WTC11 (cell line): ENCODE data around the gene BAIAP2. TPM values are rescaled to one million over a fixed set of nuclear protein-coding genes. Genes with fewer than 3 reads are reported as not detected.

ENCODE experiments used
- ATAC-seq: fragments of 200-7000 bp; cut with Tn5 transposase; 2 replicates; pipeline ENCODE4 v1.10.0; 2021; ENCODE audit warnings: mild to moderate bottlenecking, moderate library complexity
- CTCF ChIA-PET: fragments of 300-600 bp; sonication (Branson Sonifier 250); formaldehyde crosslinking; loops from one replicate; lab custom pipeline; 2021; ENCODE audit warnings: antibody characterized with exemption; lab: Charles Lee
- POLR2A ChIA-PET: fragments of 350-600 bp; sonication (Branson Sonifier 250); formaldehyde crosslinking; loops from one replicate; lab custom pipeline; 2021; ENCODE audit warnings: antibody characterized with exemption; lab: Charles Lee
- DNase-seq: peaks from one replicate; pipeline ENCODE4 v3.0.0; 2021; ENCODE audit warnings: low spot score
- H3K27ac Mint-ChIP-seq: 2 replicates; pipeline ENCODE4 v1.8.0; 2021; ENCODE audit warnings: mixed read lengths
- H3K27me3 Mint-ChIP-seq: 2 replicates; pipeline ENCODE4 v1.8.0; 2021; ENCODE audit warnings: low read depth, mild to moderate bottlenecking, moderate library complexity, mixed read lengths
- H3K36me3 Mint-ChIP-seq: 2 replicates; pipeline ENCODE4 v1.8.0; 2021; ENCODE audit warnings: mixed read lengths
- H3K4me1 Mint-ChIP-seq: 2 replicates; pipeline ENCODE4 v1.8.0; 2022; ENCODE audit warnings: mixed read lengths
- H3K4me3 Mint-ChIP-seq: 2 replicates; pipeline ENCODE4 v1.8.0; 2021; ENCODE audit warnings: mild to moderate bottlenecking, moderate library complexity, mixed read lengths
- H3K9me3 Mint-ChIP-seq: 2 replicates; pipeline ENCODE4 v1.8.0; 2021; ENCODE audit warnings: mixed read lengths
- AR ChIP-seq: fragments of 250-450 bp; sonication (Bioruptor Pico); IDR thresholded peaks from 2 replicates; pipeline ENCODE4 v1.9.0; 2021; ENCODE audit warnings: mild to moderate bottlenecking
- ARID4B ChIP-seq: sonication (generic); formaldehyde crosslinking; IDR thresholded peaks from 2 replicates; pipeline ENCODE4 v1.8.0; 2023; ENCODE audit warnings: missing genetic modification reagents, mild to moderate bottlenecking, borderline replicate concordance
- E2F4 ChIP-seq: sonication (generic); formaldehyde crosslinking; IDR thresholded peaks from 2 replicates; pipeline ENCODE4 v1.8.1; 2022; ENCODE audit warnings: low read depth, mild to moderate bottlenecking, moderate library complexity, missing genetic modification reagents, borderline replicate concordance
- ETV6 ChIP-seq: sonication (generic); formaldehyde crosslinking; IDR thresholded peaks from 2 replicates; pipeline ENCODE4 v1.8.1; 2022; ENCODE audit warnings: mild to moderate bottlenecking, missing genetic modification reagents
- IRF1 ChIP-seq: sonication (generic); formaldehyde crosslinking; IDR thresholded peaks from 2 replicates; pipeline ENCODE4 v1.8.0; 2023; ENCODE audit warnings: missing genetic modification reagents
- MAX ChIP-seq: sonication (generic); formaldehyde crosslinking; IDR thresholded peaks from 2 replicates; pipeline ENCODE4 v1.8.0; 2022; ENCODE audit warnings: mild to moderate bottlenecking, missing genetic modification reagents
- SOX15 ChIP-seq: fragments of 250-450 bp; sonication (Bioruptor Pico); IDR thresholded peaks from 2 replicates; pipeline ENCODE4 v1.9.0; 2021; ENCODE audit warnings: mild to moderate bottlenecking
- STAT6 ChIP-seq: sonication (generic); formaldehyde crosslinking; conservative IDR thresholded peaks from 2 replicates; pipeline ENCODE4 v1.8.1; 2023; ENCODE audit warnings: mild to moderate bottlenecking, low read depth, missing genetic modification reagents, moderate library complexity
- TEAD1 ChIP-seq: sonication (generic); formaldehyde crosslinking; IDR thresholded peaks from 2 replicates; pipeline ENCODE4 v1.8.0; 2022; ENCODE audit warnings: mild to moderate bottlenecking, missing genetic modification reagents
- ZBTB21 ChIP-seq: sonication (generic); formaldehyde crosslinking; IDR thresholded peaks from 2 replicates; pipeline ENCODE4 v1.8.1; 2023; ENCODE audit warnings: mild to moderate bottlenecking, missing genetic modification reagents, borderline replicate concordance
- ZNF416 ChIP-seq: fragments of 250-450 bp; sonication (Bioruptor Pico); IDR thresholded peaks from 2 replicates; pipeline ENCODE4 v1.9.0; 2021; ENCODE audit warnings: mild to moderate bottlenecking, inconsistent platforms
- ZNF425 ChIP-seq: fragments of 250-450 bp; sonication (Bioruptor Pico); conservative IDR thresholded peaks from 2 replicates; pipeline ENCODE4 v1.9.0; 2021; ENCODE audit warnings: mild to moderate bottlenecking
- ZNF512 ChIP-seq: sonication (generic); formaldehyde crosslinking; IDR thresholded peaks from 2 replicates; pipeline ENCODE4 v1.8.1; 2022; ENCODE audit warnings: missing genetic modification reagents, borderline replicate concordance
- ZNF532 ChIP-seq: fragments of 250-450 bp; sonication (Bioruptor Pico); IDR thresholded peaks from 2 replicates; pipeline ENCODE4 v1.9.0; 2021; ENCODE audit warnings: mild to moderate bottlenecking, borderline replicate concordance
- total RNA-seq: library from RNA; stranded (reverse); gene quantifications from 3 replicates; pipeline ENCODE4 v1.2.3, GENCODE V29; 2021

The BAIAP2 gene
- total RNA-seq, 1 experiment from 2014 or later = 20.7 TPM

- Mint-ChIP-seq H3K36me3 (no peaks in the 10 kb centered on the region), H3K4me3 (no peak overlapping the region), H3K27ac (0 out of 2 replicates have a peak overlapping the region, but pooled peaks have one; percentile 32), H3K9me3 (no peaks in the 10 kb centered on the region), H3K4me1 (no peaks in the 10 kb centered on the region), H3K27me3 (peaks cover 8% of the 10 kb centered on the region)
- CTCF ChIA-PET = interaction anchor here (0.7 kb wide), 1 partner anchor 19 kb away, joined by 3 read pairs; no protein-coding TSS in a partner anchor
- no peak for DNase-seq
- POLR2A ChIA-PET = interaction anchor here (0.7 kb wide), 1 partner anchor 35 kb away, joined by 5 read pairs; no protein-coding TSS in a partner anchor
- no peak for ATAC-seq
- TF ChIP-seq IRF1 (CRISPR knock-in tag) (no peak), ZNF512 (CRISPR knock-in tag) (no peak), ZBTB21 (no peak), TEAD1 (CRISPR knock-in tag) (no peak), ARID4B (CRISPR knock-in tag) (no peak), ZNF532 (no peak), E2F4 (no peak), AR (no peak), ZNF425 (CRISPR knock-in tag) (no peak), ZNF416 (CRISPR knock-in tag) (no peak), STAT6 (CRISPR knock-in tag) (no peak), ETV6 (no peak), SOX15 (CRISPR knock-in tag) (no peak), MAX (CRISPR knock-in tag) (no peak)
Observed at GRCh38 chr17:80986046-80986445, 48.9 kb upstream of the BAIAP2 start.
